Spleen (tissue), 11 donors: Measurements from ENCODE around the gene SEC62. TPM values are rescaled to one million over a fixed set of nuclear protein-coding genes. Genes with fewer than 3 reads are reported as not detected.
A peak's percentile ranks its signal among the peaks of the same experiment; 100 is the strongest.

ENCODE experiments used
- DNase-seq: peaks from one replicate; pipeline ENCODE4 v3.0.0-alpha.2; 2020
- H3K27ac ChIP-seq, 8 donors: fragments of 200-600 bp; sonication (generic) in 7 of 8; 1 replicate in 4 of 8; 2 replicates in 4 of 8; pipeline versions ENCODE4 v1.5.0 to v1.8.0; 2016 to 2021; ENCODE audit warnings: inconsistent platforms in 4 of 8, mild to moderate bottlenecking in 4 of 8, moderate library complexity in 1 of 8
- H3K27me3 ChIP-seq, 7 donors: fragments of 200-600 bp; sonication (generic) in 6 of 7; replicated peaks in 1 of 7; 1 replicate in 4 of 7; 2 replicates in 3 of 7; pipeline versions ENCODE4 v1.5.0 to v1.8.0; 2016 to 2021; ENCODE audit warnings: inconsistent platforms in 3 of 7, mild to moderate bottlenecking in 1 of 7
- H3K36me3 ChIP-seq, 6 donors: fragments of 200-600 bp; sonication (generic) in 5 of 6; 1 replicate in 4 of 6; 2 replicates in 2 of 6; pipeline versions ENCODE4 v1.5.0 to v1.8.0; 2016 to 2021; ENCODE audit warnings: inconsistent platforms in 2 of 6
- H3K4me1 ChIP-seq, 6 donors: fragments of 200-600 bp; sonication (generic) in 5 of 6; 1 replicate in 3 of 6; 2 replicates in 3 of 6; pipeline versions ENCODE4 v1.5.0 to v1.8.0; 2016 to 2021; ENCODE audit warnings: inconsistent platforms in 3 of 6
- H3K4me3 ChIP-seq, 8 donors: fragments of 200-600 bp; sonication (generic) in 7 of 8; 1 replicate in 4 of 8; 2 replicates in 4 of 8; pipeline versions ENCODE4 v1.5.0 to v1.8.0; 2016 to 2021; ENCODE audit warnings: inconsistent platforms in 4 of 8, mild to moderate bottlenecking in 4 of 8, moderate library complexity in 2 of 8
- H3K9me3 ChIP-seq, 8 donors: fragments of 200-600 bp; sonication (generic) in 7 of 8; 1 replicate in 4 of 8; 2 replicates in 4 of 8; pipeline versions ENCODE4 v1.5.0 to v1.8.0; 2016 to 2021; ENCODE audit warnings: inconsistent platforms in 4 of 8
- CTCF ChIP-seq, 11 experiments: fragments of 200-600 bp in 7 of 11; fragments of 450-650 bp in 4 of 11; sonication (generic) in 4 of 11; IDR thresholded peaks in 8 of 11; conservative IDR thresholded peaks in 3 of 11; 1 replicate in 7 of 11; 2 replicates in 4 of 11; pipeline versions ENCODE4 v1.4.0 to v1.8.0; 2016 to 2021; ENCODE audit warnings: antibody characterized with exemption in 11 of 11, inconsistent platforms in 4 of 11, mild to moderate bottlenecking in 1 of 11
- POLR2A ChIP-seq, 3 donors: fragments of 450-650 bp; IDR thresholded peaks; one replicate each; pipeline ENCODE4 v1.5.1; 2017; ENCODE audit warnings: antibody characterized with exemption in 3 of 3, mild to moderate bottlenecking in 1 of 3
- POLR2AphosphoS5 ChIP-seq, 3 donors: sonication (generic); formaldehyde crosslinking; IDR thresholded peaks; one replicate each; pipeline ENCODE4 v1.5.1; 2017; ENCODE audit warnings: antibody characterized with exemption in 3 of 3
- WGBS, 5 donors: extraction: QIAGEN DNeasy Blood & Tissue Kit in 3 of 5; methylation state at CpG; one replicate each; pipeline versions ENCODE4 v1.1.5 to v1.1.7; 2013 to 2018; 5-methylcytosine and 5-hydroxymethylcytosine counted together
- intact Hi-C: fragments of 100-400 bp; cut with DNase I; formaldehyde crosslinking; loops from one replicate; pipeline ENCODE4 v1.15.0; 2023; ENCODE audit warnings: low total_unique reads
- polyA plus RNA-seq, 3 donors: library from polyadenylated mRNA; stranded (reverse); fragments of 200-250 nt; gene quantifications; one replicate each; pipeline ENCODE4 v1.2.1, GENCODE V29; 2013
- total RNA-seq, 7 donors: library from RNA; depleted of rRNA in 3 of 7; stranded (reverse); fragments of >200 nt in 3 of 7; fragmentation: NEBNext Ultra II Directional in 4 of 7; extraction: Animal tissue kit (Norgen Biotek cat#: 25700) in 4 of 7; gene quantifications; one replicate each; pipeline versions ENCODE4 v1.1.0 to v1.2.1, GENCODE V29; 2016 to 2021
- donor health status: healthy with polysubstance abuse.
- donor health status: DM: no; HTN: no; CAD: no; lungs with moderate emphysema.
- donor health status: DM: no; HTN: no; CAD: no.
- donor health status: Bipolar disorder and iron deficiency.
- donor health status: healthy.
- donor health status: DM: no; HTN: no; CAD: no.
- donor health status: DM: yes; HTN: yes; CAD: no.

Gene SEC62
- total and polyA plus RNA-seq, 10 donors: 32.8 to 178 (median 105) TPM

- H3K4me3 ChIP-seq: peak overlapping the region in 2 of 8 donors; percentile 3 to 47
- H3K27me3 ChIP-seq: no peaks in the 10 kb centered on the region
- no peaks in the 10 kb centered on the region for H3K9me3 ChIP-seq
- no peaks in the 10 kb centered on the region for H3K36me3 ChIP-seq
- H3K27ac ChIP-seq: peak overlapping the region in 7 of 8 donors; percentile 71 to 88 (median 78)
- peaks cover 0 to 64% (median 29%) of the 10 kb centered on the region in 6 donors for H3K4me1 ChIP-seq
- 26 to 54% (median 34%) methylated on average over 8 of the region's 8 CpGs for WGBS, 5 donors
- peak; percentile 72 for DNase-seq
- intact Hi-C loops: no loop called here
- TF ChIP-seq POLR2A (IDR thresholded peaks at IDR 0.05): no peak
- peak in 1 of 3 donors; percentile 80 for TF ChIP-seq POLR2AphosphoS5 (IDR thresholded peaks at IDR 0.05)
- TF ChIP-seq CTCF (IDR thresholded peaks at IDR 0.05 in 8 of 11, conservative IDR thresholded peaks at IDR 0.05 in 3 of 11): no peak
These were observed 78.2 kb downstream of the SEC62 start for GRCh38 chr3:170044795-170045244.

GRCh38 chr3:170046269-170047132, 79.9 kb downstream of the SEC62 start:
- Histone ChIP-seq H3K9me3 (no peaks in the 10 kb centered on the region), H3K27ac (peak overlapping the region in 7 of 8 donors; percentile 71 to 88 (median 78)), H3K4me3 (no peak overlapping the region), H3K36me3 (no peaks in the 10 kb centered on the region), H3K27me3 (no peaks in the 10 kb centered on the region), H3K4me1 (peaks cover 0 to 59% (median 27%) of the 10 kb centered on the region in 6 donors)
- no peak for TF ChIP-seq POLR2AphosphoS5 (IDR thresholded peaks at IDR 0.05)
- no peak for TF ChIP-seq POLR2A (IDR thresholded peaks at IDR 0.05)
- TF ChIP-seq CTCF (IDR thresholded peaks at IDR 0.05 in 8 of 11, conservative IDR thresholded peaks at IDR 0.05 in 3 of 11): no peak
- no peak for DNase-seq
- intact Hi-C loops: no loop called here
- 83 to 94% (median 86%) methylated on average over 5 of the region's 5 CpGs for WGBS, 5 donors

GRCh38 chr3:170047133-170047404, 80.5 kb downstream of the SEC62 start:
- no peak for DNase-seq
- no peaks in the 10 kb centered on the region for H3K36me3 ChIP-seq
- no peaks in the 10 kb centered on the region for H3K9me3 ChIP-seq
- H3K4me1 ChIP-seq: peaks cover 0 to 59% (median 27%) of the 10 kb centered on the region in 6 donors
- H3K4me3 ChIP-seq: no peak overlapping the region
- TF ChIP-seq POLR2AphosphoS5 (IDR thresholded peaks at IDR 0.05): no peak
- no peak for TF ChIP-seq POLR2A (IDR thresholded peaks at IDR 0.05)
- no peak for TF ChIP-seq CTCF (IDR thresholded peaks at IDR 0.05 in 8 of 11, conservative IDR thresholded peaks at IDR 0.05 in 3 of 11)
- H3K27ac ChIP-seq: peak overlapping the region in 3 of 8 donors; percentile 71 to 88 (median 85)
- intact Hi-C loops: no loop called here
- H3K27me3 ChIP-seq: no peaks in the 10 kb centered on the region
- WGBS, 5 donors: 91 to 96% (median 93%) methylated on average over 3 of the region's 3 CpGs

Other genes starting within 250 kb of the SEC62 start
- 100 to 1,000 TPM in 1 of 7 donors, 10 to 100 TPM in 2, 1 to 10 TPM in 4; 1.5 to 105 (median 8.2) TPM for gene TERC, start 201.7 kb upstream of the SEC62 start, total RNA-seq
- gene TERC, start 201.7 kb upstream of the SEC62 start, polyA plus RNA-seq: under 1 TPM in 1 of 3 donors, not detected in 2; 0.39 TPM
- gene ACTRT3, start 197.2 kb upstream of the SEC62 start, total RNA-seq: 1 to 10 TPM in 1 of 7 donors, under 1 TPM in 6; 0.29 to 1.5 (median 0.70) TPM
- under 1 TPM; 0.30 to 0.58 (median 0.32) TPM for gene ACTRT3, start 197.2 kb upstream of the SEC62 start, polyA plus RNA-seq
- 10 to 100 TPM; 14.6 to 21.8 (median 16.2) TPM for gene MYNN, start 193.4 kb upstream of the SEC62 start, total RNA-seq
- gene MYNN, start 193.4 kb upstream of the SEC62 start, polyA plus RNA-seq: 10 to 100 TPM in 2 of 3 donors, 1 to 10 TPM in 1; 8.3 to 11.0 (median 10.1) TPM
- under 1 TPM in 2 of 7 donors, not detected in 5; 0.19 to 0.27 TPM for gene LRRIQ4, start 153.9 kb upstream of the SEC62 start, total RNA-seq
- gene LRRIQ4, start 153.9 kb upstream of the SEC62 start, polyA plus RNA-seq: under 1 TPM in 1 of 3 donors, not detected in 2; 0.06 TPM
- gene LRRC34, start 153.9 kb upstream of the SEC62 start, total RNA-seq: 1 to 10 TPM; 1.2 to 8.9 (median 5.1) TPM
- 1 to 10 TPM; 1.9 to 4.6 (median 2.7) TPM for gene LRRC34, start 153.9 kb upstream of the SEC62 start, polyA plus RNA-seq
- under 1 TPM in 4 of 7 donors, not detected in 3; 0.16 to 0.79 (median 0.39) TPM for gene LRRC31, start 96.9 kb upstream of the SEC62 start, total RNA-seq
- under 1 TPM in 2 of 3 donors, not detected in 1; 0.03 to 0.19 TPM for gene LRRC31, start 96.9 kb upstream of the SEC62 start, polyA plus RNA-seq
- not detected for gene SAMD7, start 55.2 kb upstream of the SEC62 start, total RNA-seq
- gene SAMD7, start 55.2 kb upstream of the SEC62 start, polyA plus RNA-seq: under 1 TPM; 0.03 to 0.08 (median 0.04) TPM
- 10 to 100 TPM; 21.2 to 52.2 (median 28.7) TPM for gene GPR160, start 71.2 kb downstream of the SEC62 start, total RNA-seq
- gene GPR160, start 71.2 kb downstream of the SEC62 start, polyA plus RNA-seq: 10 to 100 TPM; 17.1 to 21.9 (median 17.6) TPM
- 100 to 1,000 TPM in 3 of 7 donors, 10 to 100 TPM in 4; 87.5 to 130 (median 98.3) TPM for gene PHC3, start 214.9 kb downstream of the SEC62 start, total RNA-seq
- 1 to 10 TPM; 4.9 to 7.3 (median 6.3) TPM for gene PHC3, start 214.9 kb downstream of the SEC62 start, polyA plus RNA-seq